HG02973 (cell line): ENCODE results near the gene TMC2.
A peak's percentile ranks its signal among the peaks of the same experiment; 100 is the strongest.
"Not testable (repeated sequence)": the region's sequence is repeated elsewhere in the genome, so short reads cannot be mapped to it uniquely, and the experiment has no call there.

Source experiments
- ATAC-seq: cut with Tn5 transposase; IDR thresholded peaks from one replicate; pipeline ENCODE4 v1.9.1; 2021; ENCODE audit warnings: moderate library complexity; ENCODE audit not compliant: unreplicated experiment

The TMC2 gene, protein sequence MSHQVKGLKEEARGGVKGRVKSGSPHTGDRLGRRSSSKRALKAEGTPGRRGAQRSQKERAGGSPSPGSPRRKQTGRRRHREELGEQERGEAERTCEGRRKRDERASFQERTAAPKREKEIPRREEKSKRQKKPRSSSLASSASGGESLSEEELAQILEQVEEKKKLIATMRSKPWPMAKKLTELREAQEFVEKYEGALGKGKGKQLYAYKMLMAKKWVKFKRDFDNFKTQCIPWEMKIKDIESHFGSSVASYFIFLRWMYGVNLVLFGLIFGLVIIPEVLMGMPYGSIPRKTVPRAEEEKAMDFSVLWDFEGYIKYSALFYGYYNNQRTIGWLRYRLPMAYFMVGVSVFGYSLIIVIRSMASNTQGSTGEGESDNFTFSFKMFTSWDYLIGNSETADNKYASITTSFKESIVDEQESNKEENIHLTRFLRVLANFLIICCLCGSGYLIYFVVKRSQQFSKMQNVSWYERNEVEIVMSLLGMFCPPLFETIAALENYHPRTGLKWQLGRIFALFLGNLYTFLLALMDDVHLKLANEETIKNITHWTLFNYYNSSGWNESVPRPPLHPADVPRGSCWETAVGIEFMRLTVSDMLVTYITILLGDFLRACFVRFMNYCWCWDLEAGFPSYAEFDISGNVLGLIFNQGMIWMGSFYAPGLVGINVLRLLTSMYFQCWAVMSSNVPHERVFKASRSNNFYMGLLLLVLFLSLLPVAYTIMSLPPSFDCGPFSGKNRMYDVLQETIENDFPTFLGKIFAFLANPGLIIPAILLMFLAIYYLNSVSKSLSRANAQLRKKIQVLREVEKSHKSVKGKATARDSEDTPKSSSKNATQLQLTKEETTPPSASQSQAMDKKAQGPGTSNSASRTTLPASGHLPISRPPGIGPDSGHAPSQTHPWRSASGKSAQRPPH

DNA sequence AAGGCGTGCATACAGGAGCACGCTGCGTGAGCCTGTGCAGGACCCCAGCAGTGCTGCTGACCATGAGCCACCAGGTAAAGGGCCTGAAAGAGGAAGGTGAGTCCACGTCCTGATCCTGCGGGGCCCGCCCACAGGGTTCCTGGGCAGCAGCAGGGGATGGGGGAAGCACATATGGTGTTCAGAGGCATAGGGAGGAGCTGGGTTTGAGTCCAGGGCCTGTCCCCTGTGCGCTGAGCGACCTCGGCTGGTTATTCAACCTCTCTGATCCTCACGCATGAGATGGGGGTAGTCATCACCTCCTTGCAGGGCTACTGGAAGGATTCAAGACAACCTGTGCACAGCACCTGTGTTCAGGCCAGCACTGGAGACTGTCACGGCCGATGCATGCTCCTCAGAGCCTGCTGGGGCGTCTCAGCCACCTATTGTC is at the start of gene TMC2:
TSS of gene TMC2 (plus strand) at position 14 of the 427 bp plus-strand sequence. CDS start at position 63, 49 bp downstream.
- ATAC-seq = no peak

DNA sequence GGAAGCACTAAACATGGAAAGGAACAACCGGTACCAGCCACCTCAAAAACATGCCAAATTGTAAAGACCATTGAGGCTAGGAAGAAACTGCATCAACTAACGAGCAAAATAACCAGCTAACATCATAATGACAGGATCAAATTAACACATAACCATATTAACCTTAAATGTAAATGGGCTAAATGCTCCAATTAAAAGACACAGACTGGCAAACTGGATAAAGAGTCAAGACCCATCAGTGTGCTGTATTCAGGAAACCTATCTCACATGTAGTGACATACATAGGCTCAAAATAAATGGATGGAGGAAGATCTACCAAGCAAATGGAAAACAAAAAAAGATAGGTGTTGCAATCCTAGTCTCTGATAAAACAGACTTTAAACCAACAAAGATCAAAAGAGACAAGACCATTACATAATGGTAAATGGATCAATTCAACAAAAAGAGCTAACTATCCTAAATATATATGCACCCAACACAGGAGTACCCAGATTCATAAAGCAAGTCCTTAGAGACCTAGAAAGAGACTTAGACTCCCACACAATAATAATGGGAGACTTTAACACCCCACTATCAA is 33.5 kb upstream of the TMC2 start:
- not testable (repeated sequence) for ATAC-seq

DNA sequence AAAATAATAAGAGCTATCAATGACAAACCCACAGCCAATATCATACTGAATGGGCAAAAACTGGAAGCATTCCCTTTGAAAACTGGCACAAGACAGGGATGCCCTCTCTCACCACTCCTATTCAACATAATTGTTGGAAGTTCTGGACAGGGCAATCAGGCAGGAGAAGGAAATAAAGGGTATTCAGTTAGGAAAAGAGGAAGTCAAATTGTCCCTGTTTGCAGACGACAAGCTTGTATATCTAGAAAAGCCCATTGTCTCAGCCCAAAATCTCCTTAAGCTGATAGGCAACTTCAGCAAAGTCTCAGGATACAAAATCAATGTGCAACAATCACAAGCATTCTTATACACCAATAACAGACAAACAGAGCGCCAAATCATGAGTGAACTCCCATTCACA is 31.6 kb upstream of the TMC2 start:
- not testable (repeated sequence) for ATAC-seq

DNA sequence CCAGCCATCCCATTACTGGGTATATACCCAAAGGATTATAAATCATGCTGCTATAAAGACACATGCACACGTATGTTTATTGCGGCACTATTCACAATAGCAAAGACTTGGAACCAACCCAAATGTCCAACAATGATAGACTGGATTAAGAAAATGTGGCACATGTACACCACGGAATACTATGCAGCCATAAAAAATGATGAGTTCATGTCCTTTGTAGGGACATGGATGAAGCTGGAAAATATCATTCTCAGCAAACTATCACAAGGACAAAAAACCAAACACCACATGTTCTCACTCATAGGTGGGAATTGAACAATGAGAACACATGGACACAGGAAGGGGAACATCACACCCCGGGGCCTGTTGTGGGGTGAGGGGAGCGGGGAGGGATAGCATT is 29.9 kb upstream of the TMC2 start:
- not testable (repeated sequence) for ATAC-seq

DNA sequence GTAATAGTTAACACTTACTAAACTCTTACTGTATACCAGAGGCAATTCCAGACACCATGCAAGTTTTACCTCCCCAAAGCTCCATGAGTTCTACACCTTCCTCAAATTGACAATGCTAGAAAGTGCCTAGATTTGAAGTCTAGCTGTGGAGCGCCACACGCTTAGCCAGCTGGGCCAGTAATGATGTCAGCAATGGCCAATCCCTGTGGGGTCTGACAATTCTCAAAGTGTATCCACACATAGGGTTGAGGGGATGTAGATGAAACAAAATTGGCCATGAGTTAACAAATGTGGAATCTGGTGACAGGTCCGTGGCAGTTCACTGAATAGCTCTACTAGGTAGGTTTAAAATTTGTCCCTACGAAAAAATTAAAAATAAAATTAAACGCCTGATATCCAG is 28.9 kb upstream of the TMC2 start:
- no peak for ATAC-seq

DNA sequence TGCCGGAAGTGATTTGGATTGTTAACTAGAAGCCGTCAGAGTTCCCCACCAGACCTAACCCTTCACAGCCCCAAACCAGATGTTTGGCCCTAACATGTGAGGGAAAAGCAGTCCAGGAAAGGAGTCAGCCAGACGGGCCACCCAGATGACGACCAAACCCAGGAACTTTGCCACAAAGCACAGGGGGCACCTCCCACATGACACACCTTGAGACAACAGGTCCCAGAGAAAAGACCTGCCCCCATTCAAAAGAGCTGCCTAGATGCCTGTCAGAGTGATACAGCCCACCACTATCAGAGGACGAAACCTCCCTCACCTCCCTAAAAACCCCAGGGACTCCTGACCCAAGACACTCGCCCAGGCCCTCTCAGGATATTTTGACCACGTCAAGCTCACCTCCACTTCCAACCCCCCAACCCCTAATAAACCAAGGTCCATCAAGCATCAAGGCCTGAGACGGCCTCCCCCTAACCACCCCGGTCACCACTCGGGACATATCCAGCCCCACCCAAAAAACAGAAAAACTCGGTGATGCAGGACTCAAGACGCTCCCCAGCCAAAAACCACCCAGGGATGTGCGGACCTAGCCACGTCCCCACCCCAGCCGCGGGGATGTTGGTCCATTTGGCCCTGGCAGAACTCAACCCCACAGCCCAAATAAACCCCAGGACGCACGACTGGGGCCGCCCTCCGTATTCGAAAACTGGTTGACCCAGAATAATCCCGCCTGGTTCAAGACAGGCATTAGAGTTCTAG is 28.3 kb upstream of the TMC2 start:
- peak; percentile 11 for ATAC-seq

DNA sequence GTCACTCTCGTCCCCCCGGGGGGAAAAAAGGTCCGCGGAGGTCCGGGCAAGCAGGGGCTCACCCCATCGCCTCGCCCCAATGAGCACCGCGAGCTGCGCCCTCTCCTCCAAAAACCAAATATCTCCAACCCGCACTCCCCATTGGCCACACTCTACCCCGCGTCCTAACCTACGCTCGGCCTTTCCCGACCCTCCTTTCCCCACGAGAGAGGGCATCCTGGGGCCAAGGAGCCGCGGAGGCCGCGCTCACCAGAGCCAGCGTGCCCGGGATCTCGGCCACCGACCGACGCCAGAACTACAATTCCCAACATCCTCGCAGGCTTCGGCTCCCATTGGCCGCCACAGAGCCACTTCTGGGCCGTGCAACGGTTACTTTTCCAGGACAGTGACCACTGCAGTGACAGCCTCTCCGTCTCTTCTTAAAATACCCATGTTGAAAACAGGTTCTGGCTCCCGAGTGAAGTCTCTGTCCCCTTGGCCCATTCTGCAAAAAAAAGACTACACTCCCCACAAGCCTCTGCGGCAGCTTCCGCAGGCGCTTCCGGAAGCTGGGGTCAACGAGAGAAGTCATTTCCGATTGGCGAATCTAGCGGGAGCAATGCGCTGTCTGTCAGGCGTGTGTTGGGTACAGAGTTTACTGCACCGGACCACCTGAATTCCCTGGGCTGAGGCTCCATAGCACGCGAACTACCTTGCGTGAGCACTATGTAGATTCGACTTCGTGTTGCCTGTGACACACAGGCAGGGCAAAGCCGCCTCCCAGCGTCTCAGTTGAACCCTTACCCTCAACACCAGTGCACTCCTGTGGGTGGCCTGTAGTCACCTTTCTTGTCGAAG is 27.5 kb upstream of the TMC2 start, which contains the start of gene ZNF343:
TSS of gene ZNF343 (minus strand) at position 285 of the 837 bp plus-strand sequence. CDS start 15,020 bp downstream, outside the sequence.
- peak; percentile 83 for ATAC-seq

DNA sequence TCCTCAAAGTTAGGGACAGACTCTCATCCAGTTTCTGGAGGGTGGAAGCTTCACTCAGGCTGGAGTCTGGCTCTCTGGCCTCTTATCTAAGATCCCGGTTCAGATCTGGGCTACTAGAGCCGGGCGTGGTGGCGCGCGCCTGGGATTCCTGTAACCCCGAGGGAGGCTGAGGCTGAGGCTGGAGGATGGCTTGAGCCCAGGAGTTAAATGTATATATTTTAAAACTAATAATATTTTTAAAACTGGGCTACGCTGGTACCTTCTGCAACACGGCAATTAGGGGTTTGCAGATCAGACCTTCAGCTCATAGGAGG is 26.9 kb upstream of the TMC2 start:
- ATAC-seq = no peak

DNA sequence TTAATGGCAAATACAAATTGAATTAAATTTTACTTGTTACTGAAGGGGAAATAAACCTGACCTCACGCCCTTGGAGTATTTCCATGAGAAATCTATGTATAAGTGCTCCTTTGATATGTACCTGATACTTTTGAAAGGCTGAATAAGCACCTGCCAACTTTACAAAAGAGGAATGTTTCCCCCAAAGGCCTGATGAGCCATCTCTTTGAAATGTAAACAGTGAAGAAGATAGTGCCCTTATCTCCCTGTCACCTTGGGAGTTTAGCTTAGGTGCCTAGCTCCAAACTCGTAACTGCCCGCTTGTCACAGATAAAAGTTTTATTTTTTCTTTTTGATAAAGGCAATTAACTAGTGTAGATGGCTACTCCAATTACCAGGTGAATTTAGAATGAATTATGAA is 26.6 kb upstream of the TMC2 start:
- ATAC-seq = no peak

DNA sequence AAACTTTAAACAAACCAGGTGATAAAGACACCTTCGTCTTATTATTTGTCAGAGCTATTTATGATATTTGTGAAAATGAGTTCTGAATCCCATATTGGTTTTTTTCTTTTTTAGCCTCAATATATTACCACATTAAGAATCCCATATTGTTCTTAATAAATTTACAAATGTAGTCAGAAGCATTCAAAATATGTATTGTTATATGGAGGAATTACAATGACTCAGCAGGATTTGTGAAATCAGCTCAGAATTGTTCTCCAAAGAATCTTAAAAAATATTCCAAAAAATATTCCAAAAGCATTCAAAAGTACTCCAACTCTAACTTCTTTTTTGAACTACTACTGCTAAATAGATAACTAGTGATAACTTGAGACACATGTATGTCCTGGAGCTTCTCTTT is 21.2 kb upstream of the TMC2 start:
- ATAC-seq = no peak

DNA sequence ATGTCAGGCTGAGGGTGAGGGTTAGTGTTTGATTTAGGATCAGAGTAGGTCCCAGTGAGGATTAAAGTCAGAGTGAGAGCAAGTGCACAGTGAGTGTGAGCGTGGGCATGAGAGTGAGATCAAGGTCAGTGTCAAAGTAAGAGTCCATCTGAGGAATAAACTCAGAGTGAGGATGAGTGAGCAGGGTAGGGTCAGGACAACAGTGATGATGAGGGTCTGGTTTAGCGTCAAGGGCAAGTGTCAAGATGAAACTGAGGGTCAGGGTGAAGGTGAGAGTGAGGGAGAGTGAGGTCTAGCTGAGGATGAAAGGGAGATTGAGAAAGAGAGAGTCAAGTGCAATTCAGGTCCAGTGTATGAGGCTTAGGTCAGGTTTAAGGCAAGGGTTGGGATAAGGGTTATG is 20.0 kb upstream of the TMC2 start:
- ATAC-seq = no peak

DNA sequence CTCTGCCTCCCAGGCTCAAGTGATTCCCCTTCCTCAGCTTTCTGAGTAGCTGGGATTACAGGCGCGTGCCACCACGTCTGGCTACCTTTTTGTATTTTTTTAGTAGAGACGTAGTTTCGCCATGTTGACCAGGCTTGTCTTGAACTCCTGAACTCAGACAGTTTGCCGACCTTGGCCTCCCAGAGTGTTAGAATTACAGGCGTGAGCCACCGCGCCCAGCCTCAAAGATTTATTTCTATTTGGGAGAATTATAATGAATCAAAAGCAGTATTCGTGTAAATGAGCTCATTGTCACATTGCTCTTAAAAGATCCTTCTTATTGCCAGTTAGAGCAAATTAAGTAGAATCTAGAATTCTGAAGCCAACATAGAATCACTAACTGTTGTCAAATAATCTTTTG is 18.3 kb upstream of the TMC2 start:
- ATAC-seq = no peak

DNA sequence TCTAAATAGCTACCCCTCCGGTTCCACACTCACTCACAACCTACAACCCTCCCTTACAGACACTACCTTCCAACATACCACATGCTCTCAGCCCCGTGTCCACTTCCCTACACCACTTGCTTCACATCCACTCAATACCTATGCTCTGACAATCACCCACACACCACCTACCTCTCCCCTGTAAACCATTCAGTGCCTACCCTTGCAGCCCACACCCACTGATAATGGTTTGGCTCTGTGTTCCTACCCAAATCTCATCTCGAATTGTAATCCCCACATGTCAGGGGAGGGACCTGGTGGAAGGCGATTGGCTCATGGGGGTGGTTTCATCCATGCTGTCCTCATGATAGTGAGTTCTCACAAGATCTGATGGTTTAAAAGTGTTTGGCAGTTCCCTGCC is 17.8 kb upstream of the TMC2 start:
- no peak for ATAC-seq

DNA sequence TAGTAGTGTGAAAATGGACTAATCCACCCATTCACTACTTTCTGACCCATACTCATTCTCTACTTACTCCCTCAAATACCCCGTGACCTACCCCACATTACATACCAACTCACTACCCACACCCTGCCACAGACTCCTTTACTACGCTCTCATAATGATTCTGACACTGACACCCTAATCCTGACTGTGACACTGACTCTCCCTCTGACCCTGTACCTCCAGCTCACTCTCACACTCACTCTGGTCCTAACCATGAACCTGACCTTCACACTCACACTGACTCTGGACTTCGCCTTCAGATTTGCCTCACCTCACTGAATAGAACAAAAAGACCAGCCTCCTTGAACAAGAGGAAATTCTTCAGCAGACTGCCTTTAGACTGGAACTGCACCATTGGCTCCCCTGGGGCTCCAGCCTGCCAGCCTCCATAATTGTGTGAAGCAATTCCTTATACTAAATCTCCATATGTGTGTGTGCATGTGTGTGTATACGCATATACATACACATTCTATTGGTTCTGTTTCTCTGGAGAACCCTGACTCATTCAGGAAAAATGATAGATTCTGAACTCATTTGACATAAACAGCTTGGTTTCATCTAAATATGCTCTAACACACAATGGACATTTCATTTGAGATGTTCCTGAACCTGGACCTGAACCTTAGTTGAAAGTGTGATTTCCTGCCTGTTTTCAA is 17.1 kb upstream of the TMC2 start:
- no peak for ATAC-seq

DNA sequence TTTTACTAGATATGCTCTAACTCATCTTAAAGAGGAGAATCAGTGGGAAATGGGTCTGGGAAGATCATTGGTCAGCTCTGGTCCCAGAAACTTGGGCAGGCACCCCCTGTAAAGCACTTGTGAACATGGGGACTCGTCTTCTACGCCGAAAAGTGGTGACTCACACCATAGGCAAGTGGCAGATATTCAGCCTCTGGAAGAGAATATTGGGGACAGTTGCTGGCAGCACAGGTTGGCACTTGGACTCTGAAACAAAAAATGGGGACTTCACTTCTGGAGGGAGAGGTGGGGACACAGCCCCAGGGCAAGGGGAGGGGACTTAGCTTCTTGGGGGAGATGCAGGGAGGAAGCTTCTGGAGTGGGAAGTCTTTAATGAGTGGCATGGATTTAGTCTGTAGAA is 15.8 kb upstream of the TMC2 start:
- no peak for ATAC-seq

DNA sequence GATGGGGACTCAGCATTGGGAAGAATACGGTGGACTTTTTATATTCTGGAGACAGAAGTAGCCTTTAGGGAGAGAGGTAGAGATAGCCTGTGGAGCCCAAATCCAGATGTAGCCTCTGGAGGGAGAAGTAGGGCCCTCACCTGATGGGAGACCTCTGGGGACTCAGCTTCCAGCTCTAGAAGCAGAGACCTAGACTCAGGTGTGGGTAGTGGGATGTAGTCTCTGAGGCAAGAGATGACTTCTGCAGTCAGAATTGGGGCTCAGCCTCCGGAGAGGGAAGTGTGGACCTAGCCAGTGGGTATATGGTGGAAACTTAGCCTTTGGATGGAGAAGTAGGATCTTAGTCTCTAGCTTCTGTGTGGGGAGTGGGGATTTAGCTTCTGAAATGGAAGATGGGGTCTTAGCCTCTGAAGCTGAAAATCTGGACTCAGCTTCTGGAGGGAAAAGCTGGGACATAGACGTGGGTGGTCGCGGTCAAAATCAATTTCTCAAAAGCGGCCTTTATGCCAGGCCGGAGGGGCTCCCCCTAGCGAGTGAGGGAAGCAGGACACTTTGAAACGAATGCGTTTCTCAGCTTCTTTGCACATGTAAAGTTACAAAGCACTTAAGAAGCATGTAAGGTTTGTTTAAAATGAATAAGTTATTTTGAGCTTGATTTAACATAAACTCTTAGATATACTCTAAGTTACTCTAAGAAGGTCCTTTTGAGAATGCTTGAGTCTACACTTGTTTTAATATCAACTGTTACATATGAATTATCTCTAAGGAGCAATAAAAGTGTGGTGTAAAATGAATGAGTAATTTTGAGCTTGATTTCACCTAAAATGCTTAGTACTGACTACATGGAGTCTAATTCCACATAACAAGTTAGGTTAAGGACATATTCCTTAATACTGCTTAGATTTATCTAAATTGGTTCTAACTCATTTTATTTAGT is 14.7 kb upstream of the TMC2 start:
- ATAC-seq = no peak

DNA sequence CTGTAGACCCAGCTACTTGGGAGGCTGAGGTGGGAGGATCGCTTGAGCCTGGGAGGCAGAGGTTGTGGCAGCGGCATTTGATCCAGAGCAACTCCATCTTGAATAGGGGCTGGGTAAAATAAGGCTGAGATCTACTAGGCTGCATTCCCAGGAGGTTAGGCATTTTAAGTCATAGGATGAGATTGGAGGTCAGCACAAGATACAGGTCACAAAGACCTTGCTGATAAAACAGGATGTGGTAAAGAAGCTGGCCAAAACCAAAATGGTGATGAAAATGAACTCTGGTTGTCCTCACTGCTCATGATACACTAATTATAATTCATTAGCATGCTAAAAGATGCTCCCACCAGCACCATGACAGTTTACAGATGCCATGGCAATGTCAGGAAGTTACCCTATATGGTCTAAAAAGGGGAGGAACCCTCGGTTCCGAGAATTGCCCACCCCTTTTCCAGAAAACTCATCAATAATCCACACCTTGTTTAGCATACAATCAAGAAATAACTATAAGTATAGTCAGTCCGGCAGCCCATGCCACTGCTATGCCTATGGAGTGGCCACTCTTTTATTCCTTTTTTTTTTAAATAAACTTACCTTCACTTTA is 13.4 kb upstream of the TMC2 start:
- not testable (repeated sequence) for ATAC-seq
